Mesothelial cell of epicardium (in vitro differentiated cells): ENCODE measurements around the gene MAGI1. TPM values are rescaled to one million over a fixed set of nuclear protein-coding genes. Genes with fewer than 3 reads are reported as not detected.

Experiments
- DNase-seq, 2 experiments: peaks; one replicate each; pipeline ENCODE4 v3.0.0; 2021; ENCODE audit warnings: low spot score in 2 of 2; ENCODE audit not compliant: unreplicated experiment in 2 of 2
- H3K27ac Mint-ChIP-seq: 2 replicates; pipeline ENCODE4 v1.8.0; 2021; ENCODE audit warnings: mixed read lengths
- H3K27me3 Mint-ChIP-seq: 2 replicates; pipeline ENCODE4 v1.8.0; 2021; ENCODE audit warnings: low read depth, mixed read lengths
- H3K36me3 Mint-ChIP-seq: 2 replicates; pipeline ENCODE4 v1.8.0; 2021; ENCODE audit warnings: mixed read lengths
- H3K4me1 Mint-ChIP-seq: 2 replicates; pipeline ENCODE4 v1.8.0; 2021; ENCODE audit warnings: mixed read lengths
- H3K4me3 Mint-ChIP-seq: 2 replicates; pipeline ENCODE4 v1.8.0; 2021; ENCODE audit warnings: mild to moderate bottlenecking, moderate library complexity, mixed read lengths
- H3K9me3 Mint-ChIP-seq: 2 replicates; pipeline ENCODE4 v1.8.0; 2021; ENCODE audit warnings: mixed read lengths
- total RNA-seq: library from RNA; stranded (reverse); gene quantifications from 3 replicates; pipeline ENCODE4 v1.2.1, GENCODE V29; 2021
- TF ChIP-seq, protein P1 (sequence below): fragments of 200-600 bp; sonication (generic); IDR thresholded peaks from one replicate; pipeline ENCODE4 v1.5.0; 2021; ENCODE audit warnings: antibody characterized with exemption; ENCODE audit not compliant: unreplicated experiment

The MAGI1 gene
- total RNA-seq, 1 donor from 2014 or later = 65.6 TPM

DNA sequence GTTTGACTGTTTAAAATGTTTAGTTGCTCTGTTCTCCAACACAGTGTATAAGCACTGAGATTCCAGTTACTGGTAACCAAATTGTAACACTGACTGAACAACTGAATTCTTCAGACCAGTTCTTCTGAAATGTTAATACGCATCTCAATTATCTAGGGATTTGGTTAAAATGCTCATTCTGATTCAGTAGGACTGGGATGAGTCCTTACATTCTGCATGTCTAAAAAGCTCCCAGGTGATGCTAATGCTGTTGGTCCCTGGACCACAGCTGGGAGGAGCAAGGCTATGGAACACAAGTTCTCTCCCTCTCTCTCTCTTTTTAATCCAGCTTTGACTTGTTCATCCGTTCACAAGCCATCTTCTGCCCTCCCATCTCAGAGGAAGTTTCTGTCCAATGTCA lies 380.3 kb downstream of the MAGI1 start:
- H3K4me1 Mint-ChIP-seq = peaks cover 25% of the 10 kb centered on the region
- no peaks in the 10 kb centered on the region for H3K9me3 Mint-ChIP-seq
- no peaks in the 10 kb centered on the region for H3K27me3 Mint-ChIP-seq
- H3K4me3 Mint-ChIP-seq = no peak overlapping the region
- TF ChIP-seq, protein P1, sequence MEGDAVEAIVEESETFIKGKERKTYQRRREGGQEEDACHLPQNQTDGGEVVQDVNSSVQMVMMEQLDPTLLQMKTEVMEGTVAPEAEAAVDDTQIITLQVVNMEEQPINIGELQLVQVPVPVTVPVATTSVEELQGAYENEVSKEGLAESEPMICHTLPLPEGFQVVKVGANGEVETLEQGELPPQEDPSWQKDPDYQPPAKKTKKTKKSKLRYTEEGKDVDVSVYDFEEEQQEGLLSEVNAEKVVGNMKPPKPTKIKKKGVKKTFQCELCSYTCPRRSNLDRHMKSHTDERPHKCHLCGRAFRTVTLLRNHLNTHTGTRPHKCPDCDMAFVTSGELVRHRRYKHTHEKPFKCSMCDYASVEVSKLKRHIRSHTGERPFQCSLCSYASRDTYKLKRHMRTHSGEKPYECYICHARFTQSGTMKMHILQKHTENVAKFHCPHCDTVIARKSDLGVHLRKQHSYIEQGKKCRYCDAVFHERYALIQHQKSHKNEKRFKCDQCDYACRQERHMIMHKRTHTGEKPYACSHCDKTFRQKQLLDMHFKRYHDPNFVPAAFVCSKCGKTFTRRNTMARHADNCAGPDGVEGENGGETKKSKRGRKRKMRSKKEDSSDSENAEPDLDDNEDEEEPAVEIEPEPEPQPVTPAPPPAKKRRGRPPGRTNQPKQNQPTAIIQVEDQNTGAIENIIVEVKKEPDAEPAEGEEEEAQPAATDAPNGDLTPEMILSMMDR = no peak
- no peak for DNase-seq
- H3K27ac Mint-ChIP-seq = no peak overlapping the region
- H3K36me3 Mint-ChIP-seq = no peaks in the 10 kb centered on the region

DNA sequence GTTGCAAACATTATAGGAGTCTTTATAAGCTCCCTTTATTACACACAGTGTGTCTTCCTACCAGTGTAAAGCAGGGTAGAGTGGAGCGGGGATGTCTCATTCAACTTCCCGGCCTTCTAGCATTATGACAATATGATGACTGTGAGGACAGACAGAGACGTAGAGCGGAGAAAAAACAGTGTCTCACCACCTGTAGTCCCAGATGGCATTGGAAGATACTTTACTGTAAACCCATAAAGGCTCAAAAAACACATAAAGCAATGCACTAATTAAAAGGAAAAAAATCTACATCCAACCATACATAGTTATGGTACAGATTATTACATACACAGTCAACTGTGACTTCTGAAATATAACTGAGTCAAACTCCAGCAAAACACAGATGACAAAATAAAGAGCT lies 383.7 kb downstream of the MAGI1 start:
- Mint-ChIP-seq H3K4me1 (peaks cover 29% of the 10 kb centered on the region), H3K36me3 (peaks cover 5% of the 10 kb centered on the region), H3K27me3 (no peaks in the 10 kb centered on the region), H3K27ac (no peak overlapping the region), H3K4me3 (no peak overlapping the region), H3K9me3 (peaks cover 15% of the 10 kb centered on the region)
- no peak for DNase-seq
- TF ChIP-seq, protein P1 = no peak

DNA sequence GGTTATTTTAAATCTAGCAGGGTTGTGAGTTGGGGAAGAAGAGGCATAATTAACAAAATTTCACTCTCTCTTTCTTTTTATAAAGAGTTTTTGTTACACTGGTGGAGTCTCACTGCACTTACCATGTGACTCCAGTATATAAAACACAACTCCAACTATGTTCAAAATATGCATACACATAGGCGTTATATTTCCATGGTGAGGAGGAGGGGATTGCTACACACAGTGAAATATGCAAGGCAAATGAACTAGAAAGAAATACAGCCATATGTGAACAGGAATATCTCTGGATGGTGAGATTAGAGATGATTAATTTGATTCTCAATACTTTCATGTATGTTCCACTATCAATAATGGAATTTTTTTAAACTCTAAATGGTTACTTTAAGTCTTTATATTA lies 385.0 kb downstream of the MAGI1 start:
- Mint-ChIP-seq H3K9me3 (peaks cover 23% of the 10 kb centered on the region), H3K27ac (no peak overlapping the region), H3K27me3 (no peaks in the 10 kb centered on the region), H3K4me1 (peaks cover 29% of the 10 kb centered on the region), H3K36me3 (peaks cover 10% of the 10 kb centered on the region), H3K4me3 (no peak overlapping the region)
- TF ChIP-seq, protein P1 = no peak
- DNase-seq = no peak

DNA sequence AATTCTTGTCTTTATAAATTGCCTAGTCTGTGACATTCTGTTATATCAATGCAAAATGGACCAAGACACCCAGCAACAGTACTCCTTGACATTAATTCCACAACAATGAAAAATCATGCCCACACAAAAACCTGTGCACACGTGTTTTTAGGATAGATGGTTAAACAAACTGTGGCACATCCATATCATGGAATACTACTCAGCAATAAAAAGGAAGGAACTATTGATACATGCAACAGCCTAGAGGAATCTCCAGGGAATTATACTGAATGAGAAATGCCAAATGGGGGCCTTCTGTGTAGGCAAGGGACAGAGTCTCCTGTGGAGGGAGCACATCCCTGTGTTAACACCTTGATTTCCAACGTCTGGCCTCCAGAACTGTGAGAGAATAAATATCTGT lies 388.5 kb downstream of the MAGI1 start:
- H3K4me1 Mint-ChIP-seq = peaks cover 23% of the 10 kb centered on the region
- peaks cover 56% of the 10 kb centered on the region for H3K9me3 Mint-ChIP-seq
- H3K27ac Mint-ChIP-seq = no peak overlapping the region
- no peak for DNase-seq
- no peaks in the 10 kb centered on the region for H3K27me3 Mint-ChIP-seq
- peaks cover 29% of the 10 kb centered on the region for H3K36me3 Mint-ChIP-seq
- TF ChIP-seq, protein P1 = no peak
- no peak overlapping the region for H3K4me3 Mint-ChIP-seq

DNA sequence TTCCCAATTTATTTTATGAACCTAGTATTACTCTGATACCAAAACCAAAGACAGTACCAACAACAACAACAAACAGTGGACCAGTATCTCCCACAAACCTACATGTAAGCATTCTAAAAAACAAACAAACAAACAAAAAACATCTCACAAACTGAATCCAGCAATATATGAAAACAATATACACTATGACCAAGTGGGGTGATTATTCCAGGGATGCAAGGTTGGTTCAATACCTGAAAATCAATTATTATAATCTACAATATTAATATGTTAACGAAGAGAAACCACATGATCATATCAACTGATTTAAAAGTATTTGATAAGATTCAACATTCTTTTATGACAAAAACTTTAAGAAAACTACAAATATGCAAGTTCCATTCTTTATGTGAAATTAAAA lies 391.3 kb downstream of the MAGI1 start:
- TF ChIP-seq, protein P1 = no peak
- Mint-ChIP-seq H3K4me3 (no peak overlapping the region), H3K36me3 (peaks cover 34% of the 10 kb centered on the region), H3K9me3 (peaks cover 66% of the 10 kb centered on the region), H3K27ac (no peak overlapping the region), H3K4me1 (peaks cover 7% of the 10 kb centered on the region), H3K27me3 (no peaks in the 10 kb centered on the region)
- no peak for DNase-seq

DNA sequence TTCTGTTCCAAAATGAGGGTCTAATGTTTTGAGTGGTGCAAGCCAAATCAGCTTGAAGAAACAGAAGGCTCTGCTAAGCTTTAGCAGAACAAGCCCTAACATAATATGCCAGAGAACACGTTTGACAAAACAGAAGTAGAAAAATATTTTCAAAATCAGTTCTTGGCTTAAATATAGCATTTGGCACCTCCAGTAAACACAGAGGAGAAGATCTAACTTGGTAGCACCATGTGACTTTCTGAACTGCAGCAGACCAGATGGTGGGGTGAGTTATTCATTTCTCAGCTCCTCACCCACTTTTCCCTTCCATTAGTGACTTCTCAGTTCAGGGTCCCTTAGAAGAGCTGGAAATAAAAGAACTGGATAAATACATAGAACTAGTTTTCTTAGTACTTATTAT lies 395.8 kb downstream of the MAGI1 start:
- H3K27me3 Mint-ChIP-seq = no peaks in the 10 kb centered on the region
- H3K4me1 Mint-ChIP-seq = peaks cover 17% of the 10 kb centered on the region
- H3K36me3 Mint-ChIP-seq = peaks cover 21% of the 10 kb centered on the region
- H3K9me3 Mint-ChIP-seq = peaks cover 35% of the 10 kb centered on the region
- TF ChIP-seq, protein P1 = no peak
- H3K4me3 Mint-ChIP-seq = no peak overlapping the region
- no peak for DNase-seq
- H3K27ac Mint-ChIP-seq = no peak overlapping the region
